ENCODE data around the gene EFTUD2. TPM values are rescaled to one million over a fixed set of nuclear protein-coding genes. Genes with fewer than 3 reads are reported as not detected.
A peak's percentile ranks its signal among the peaks of the same experiment; 100 is the strongest.

EFTUD2 gene
- total and polyA plus RNA-seq, 2 of the 4 experiments (the other 2 are of a cell fraction) = 72.5 to 126 TPM

DNA sequence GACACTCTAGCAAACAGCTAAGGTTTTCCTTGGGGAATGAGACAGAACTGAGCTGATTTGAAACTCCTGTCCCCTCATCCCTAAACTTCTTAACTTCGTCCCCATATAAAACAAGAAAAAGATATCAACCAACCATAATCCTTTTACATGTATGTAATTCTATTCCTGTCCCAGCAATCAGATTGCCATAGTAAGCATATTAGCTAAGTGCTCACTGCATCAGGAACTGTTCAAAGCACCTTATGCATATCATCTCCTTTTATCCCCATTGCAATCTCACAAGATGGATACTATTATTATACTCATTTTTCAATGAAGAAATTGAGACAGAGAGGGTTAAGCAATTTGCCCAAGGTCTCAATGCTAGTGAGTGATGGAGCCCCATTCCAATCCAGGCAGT is 41.5 kb upstream of the EFTUD2 start:
- Histone ChIP-seq H2BK20ac (ENCODE audit: low read depth, low read length) (0 out of 2 replicates have a peak overlapping the region, but pooled peaks have one; percentile 16), H3K4me2 (ENCODE audit: low read depth, low read length) (peak overlapping the region; percentile 26), H3K4me1 (ENCODE audit: control insufficient read depth, insufficient read depth, low read length) (peaks cover 12% of the 10 kb centered on the region), H3K27ac (ENCODE audit: insufficient read depth, low read length) (no peak overlapping the region), H2AFZ (replicated peaks; ENCODE audit: low read length, poor library complexity) (no peak overlapping the region), H3K4ac (ENCODE audit: low read depth, low read length) (no peak overlapping the region), H2AK5ac (ENCODE audit: low read depth, low read length) (no peak overlapping the region), H3K9ac (ENCODE audit: low read depth, low read length) (no peak overlapping the region), H2BK120ac (ENCODE audit: low read depth, low read length) (no peak overlapping the region), H3K36me3 (ENCODE audit: control insufficient read depth, insufficient read depth, low read length) (no peaks in the 10 kb centered on the region), H3K23ac (ENCODE audit: low read depth, low read length) (peak overlapping the region; percentile 66; the same call in 1 of the 2 replicates), H2AK9ac (replicated peaks; ENCODE audit: low read depth, low read length, poor library complexity) (no peak overlapping the region), H3K27me3 (ENCODE audit: control insufficient read depth, insufficient read depth, low read length) (no peaks in the 10 kb centered on the region), H3K18ac (ENCODE audit: low read depth, low read length) (no peak overlapping the region), H4K8ac (ENCODE audit: low read depth in 2 of 2, low read length in 2 of 2) (peak overlapping the region in 1 of 2 experiments; percentile 40; a peak in 1 of 4 replicates), H4K5ac (ENCODE audit: low read depth, low read length) (no peak overlapping the region), H4K20me1 (ENCODE audit: insufficient read depth, low read length) (peaks cover 7% of the 10 kb centered on the region), H4K91ac (ENCODE audit: insufficient read depth, low read depth, low read length) (no peak overlapping the region), H3K56ac (ENCODE audit: extremely low read depth, insufficient read depth, low read length) (no peak overlapping the region), H2BK5ac (ENCODE audit: low read depth, low read length, poor library complexity, severe bottlenecking) (no peak overlapping the region), H3K14ac (replicated peaks; ENCODE audit: low read depth, low read length) (no peak overlapping the region), H3K79me1 (ENCODE audit: low read depth in 1 of 2, low read length in 2 of 2) (peaks cover 20 to 41% of the 10 kb centered on the region in 2 experiments), H2BK15ac (ENCODE audit: low read depth, low read length) (no peak overlapping the region), H3K9me3 (ENCODE audit: control insufficient read depth, insufficient read depth, low read length) (no peaks in the 10 kb centered on the region), H3K9me1 (ENCODE audit: insufficient read depth, low read length) (peaks cover 10% of the 10 kb centered on the region), H3K4me3 (ENCODE audit: insufficient read depth, low read depth, low read length) (no peak overlapping the region)
- ChIA-PET CTCF (interaction anchor here (0.5 kb wide), 1 partner anchor 27 kb away, joined by 3 read pairs; the partner anchor contains the start of gene C1QL1), POLR2A (ENCODE audit: unreplicated experiment) (interaction anchor here (0.6 kb wide), 1 partner anchor 17 kb away, joined by 3 read pairs; no protein-coding TSS in a partner anchor)
- ATAC-seq (ENCODE audit: low read depth) (no peak), DNase-seq (no peak)
- dilution Hi-C loops (cut with HindIII; ENCODE audit: low sequenced_read_pairs, unreplicated experiment) (no loop called here), in situ Hi-C loops (cut with MboI; ENCODE audit: low sequenced_read_pairs) (no loop called here), intact Hi-C loops (cut with micrococcal nuclease) (no loop called here)
- BruUV-seq (replicated peaks) = no TSS peak
- WGBS, 2 experiments (ENCODE audit: extremely low coverage in 2 of 2, insufficient read length in 1 of 2) = 100% methylated on average over 1 of the region's 1 CpG; no CpG with 5 or more reads in 1 of the 2 experiments
- TF ChIP-seq, protein P1, sequence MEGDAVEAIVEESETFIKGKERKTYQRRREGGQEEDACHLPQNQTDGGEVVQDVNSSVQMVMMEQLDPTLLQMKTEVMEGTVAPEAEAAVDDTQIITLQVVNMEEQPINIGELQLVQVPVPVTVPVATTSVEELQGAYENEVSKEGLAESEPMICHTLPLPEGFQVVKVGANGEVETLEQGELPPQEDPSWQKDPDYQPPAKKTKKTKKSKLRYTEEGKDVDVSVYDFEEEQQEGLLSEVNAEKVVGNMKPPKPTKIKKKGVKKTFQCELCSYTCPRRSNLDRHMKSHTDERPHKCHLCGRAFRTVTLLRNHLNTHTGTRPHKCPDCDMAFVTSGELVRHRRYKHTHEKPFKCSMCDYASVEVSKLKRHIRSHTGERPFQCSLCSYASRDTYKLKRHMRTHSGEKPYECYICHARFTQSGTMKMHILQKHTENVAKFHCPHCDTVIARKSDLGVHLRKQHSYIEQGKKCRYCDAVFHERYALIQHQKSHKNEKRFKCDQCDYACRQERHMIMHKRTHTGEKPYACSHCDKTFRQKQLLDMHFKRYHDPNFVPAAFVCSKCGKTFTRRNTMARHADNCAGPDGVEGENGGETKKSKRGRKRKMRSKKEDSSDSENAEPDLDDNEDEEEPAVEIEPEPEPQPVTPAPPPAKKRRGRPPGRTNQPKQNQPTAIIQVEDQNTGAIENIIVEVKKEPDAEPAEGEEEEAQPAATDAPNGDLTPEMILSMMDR (conservative IDR thresholded peaks at IDR 0.05; ENCODE audit: low read depth, low read length) = no peak
- peak; percentile 27; the same call in 1 of the 2 replicates for TF ChIP-seq MAFK (IDR thresholded peaks at IDR 0.05; ENCODE audit: low read depth, low read length)
- TF ChIP-seq SMC3 (IDR thresholded peaks at IDR 0.05; ENCODE audit: low read depth, low read length) = no peak
- no peak for TF ChIP-seq RAD21 (IDR thresholded peaks at IDR 0.05; ENCODE audit: low read length)
- no peak for TF ChIP-seq CHD1 (IDR thresholded peaks at IDR 0.05; ENCODE audit: low read depth, low read length)
- TF ChIP-seq BHLHE40 (IDR thresholded peaks at IDR 0.05; ENCODE audit: low read depth, low read length) = no peak
- TF ChIP-seq NFE2L2 (IDR thresholded peaks at IDR 0.05; ENCODE audit: low read depth, low read length) = no peak
- TF ChIP-seq, protein P2, sequence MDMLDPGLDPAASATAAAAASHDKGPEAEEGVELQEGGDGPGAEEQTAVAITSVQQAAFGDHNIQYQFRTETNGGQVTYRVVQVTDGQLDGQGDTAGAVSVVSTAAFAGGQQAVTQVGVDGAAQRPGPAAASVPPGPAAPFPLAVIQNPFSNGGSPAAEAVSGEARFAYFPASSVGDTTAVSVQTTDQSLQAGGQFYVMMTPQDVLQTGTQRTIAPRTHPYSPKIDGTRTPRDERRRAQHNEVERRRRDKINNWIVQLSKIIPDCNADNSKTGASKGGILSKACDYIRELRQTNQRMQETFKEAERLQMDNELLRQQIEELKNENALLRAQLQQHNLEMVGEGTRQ (IDR thresholded peaks at IDR 0.05; ENCODE audit: low read depth, low read length) = no peak

Data from IMR-90 (cell line).